Omental fat pad (tissue), 4 donors: Measurements from ENCODE around the gene KLC1. TPM values are rescaled to one million over a fixed set of nuclear protein-coding genes. Genes with fewer than 3 reads are reported as not detected.

Source experiments
- ATAC-seq: fragments of 150-250 bp; one replicate; pipeline ENCODE4 v1.9.1; 2016; ENCODE audit warnings: mild to moderate bottlenecking, moderate library complexity; ENCODE audit not compliant: low FRiP score
- DNase-seq: peaks from one replicate; pipeline ENCODE4 v3.0.0-alpha.2; 2019; ENCODE audit warnings: low spot score
- small RNA-seq: library from RNA; depleted of rRNA; stranded (forward); fragments of <200 nt; gene quantifications from one replicate; pipeline ENCODE3, GENCODE V24; 2016
- total RNA-seq, 4 donors: library from RNA; depleted of rRNA; stranded (reverse); fragments of >200 nt; gene quantifications; one replicate each; pipeline ENCODE4 v1.1.0, GENCODE V29; 2016
- TF ChIP-seq, protein P1 (sequence below), 3 donors: fragments of 450-650 bp; IDR thresholded peaks; one replicate each; pipeline ENCODE4 v1.5.1; 2016 to 2017; ENCODE audit warnings: antibody characterized with exemption in 3 of 3, mild to moderate bottlenecking in 3 of 3, moderate library complexity in 2 of 3

Gene KLC1
- total RNA-seq, 4 donors from 2014 or later: 195 to 349 (median 289) TPM

- TF ChIP-seq, protein P1, sequence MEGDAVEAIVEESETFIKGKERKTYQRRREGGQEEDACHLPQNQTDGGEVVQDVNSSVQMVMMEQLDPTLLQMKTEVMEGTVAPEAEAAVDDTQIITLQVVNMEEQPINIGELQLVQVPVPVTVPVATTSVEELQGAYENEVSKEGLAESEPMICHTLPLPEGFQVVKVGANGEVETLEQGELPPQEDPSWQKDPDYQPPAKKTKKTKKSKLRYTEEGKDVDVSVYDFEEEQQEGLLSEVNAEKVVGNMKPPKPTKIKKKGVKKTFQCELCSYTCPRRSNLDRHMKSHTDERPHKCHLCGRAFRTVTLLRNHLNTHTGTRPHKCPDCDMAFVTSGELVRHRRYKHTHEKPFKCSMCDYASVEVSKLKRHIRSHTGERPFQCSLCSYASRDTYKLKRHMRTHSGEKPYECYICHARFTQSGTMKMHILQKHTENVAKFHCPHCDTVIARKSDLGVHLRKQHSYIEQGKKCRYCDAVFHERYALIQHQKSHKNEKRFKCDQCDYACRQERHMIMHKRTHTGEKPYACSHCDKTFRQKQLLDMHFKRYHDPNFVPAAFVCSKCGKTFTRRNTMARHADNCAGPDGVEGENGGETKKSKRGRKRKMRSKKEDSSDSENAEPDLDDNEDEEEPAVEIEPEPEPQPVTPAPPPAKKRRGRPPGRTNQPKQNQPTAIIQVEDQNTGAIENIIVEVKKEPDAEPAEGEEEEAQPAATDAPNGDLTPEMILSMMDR (IDR thresholded peaks at IDR 0.05): no peak
- ATAC-seq (no peak), DNase-seq (no peak)
Observed at GRCh38 chr14:103745424-103745823, 116.4 kb downstream of the KLC1 start.

DNA sequence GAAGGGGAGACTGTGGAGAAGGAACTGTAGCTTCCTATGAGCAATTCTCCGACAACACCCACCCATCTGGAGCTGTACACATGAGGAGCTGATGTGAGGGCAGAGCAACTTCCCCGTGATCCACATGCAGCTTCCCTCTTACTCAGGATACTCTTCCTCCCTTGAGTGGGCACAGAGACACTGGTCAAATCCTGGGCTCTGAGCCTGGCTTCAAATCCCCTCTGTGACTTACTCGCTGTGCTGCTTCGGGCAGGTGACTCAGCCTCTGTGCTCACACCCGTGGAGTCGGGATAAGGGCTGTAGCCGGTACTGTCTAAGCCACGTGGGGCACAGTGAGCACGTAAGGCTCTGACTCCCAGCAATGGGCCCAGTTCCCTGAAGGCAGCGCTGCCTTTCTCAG is 117.7 kb downstream of the KLC1 start:
- TF ChIP-seq, protein P1 (IDR thresholded peaks at IDR 0.05): no peak
- no peak for DNase-seq
- no peak for ATAC-seq

GRCh38 chr14:103748534-103748857 is 119.5 kb downstream of the KLC1 start:
- TF ChIP-seq, protein P1 (IDR thresholded peaks at IDR 0.05): no peak
- ATAC-seq: no peak
- DNase-seq: no peak

- TF ChIP-seq, protein P1 (IDR thresholded peaks at IDR 0.05): no peak
- ATAC-seq: no peak
- DNase-seq: no peak
Observed at GRCh38 chr14:103749452-103749851, 120.4 kb downstream of the KLC1 start.

- DNase-seq (no peak), ATAC-seq (no peak)
- TF ChIP-seq, protein P1 (IDR thresholded peaks at IDR 0.05): no peak
Observed at GRCh38 chr14:103749860-103750259, 120.8 kb downstream of the KLC1 start.

Small RNAs within 50 kb of the gene (small RNA-seq; reads per million reads assigned to genes)
- gene RF00019: not detected

Other genes with a start within 250 kb of the KLC1 start
- gene MARK3, start 243.8 kb upstream of the KLC1 start, total RNA-seq: 100 to 1,000 TPM in 3 of 4 donors, 10 to 100 TPM in 1; 78.8 to 133 (median 121) TPM
- gene CKB, start 106.4 kb upstream of the KLC1 start, total RNA-seq: 100 to 1,000 TPM; 173 to 275 (median 217) TPM
- 10 to 100 TPM; 12.4 to 36.0 (median 15.1) TPM for gene TRMT61A, start 100.0 kb upstream of the KLC1 start, total RNA-seq
- 10 to 100 TPM; 29.2 to 51.2 (median 42.9) TPM for gene BAG5, start 66.6 kb upstream of the KLC1 start, total RNA-seq
- gene COA8, start 66.3 kb upstream of the KLC1 start, total RNA-seq: 10 to 100 TPM; 15.3 to 61.5 (median 27.5) TPM
- gene XRCC3, start 86.2 kb downstream of the KLC1 start, total RNA-seq: 1 to 10 TPM; 2.7 to 8.2 (median 4.0) TPM
- 100 to 1,000 TPM in 2 of 4 donors, 10 to 100 TPM in 2; 66.1 to 145 (median 97.1) TPM for gene ZFYVE21, start 86.6 kb downstream of the KLC1 start, total RNA-seq
- 10 to 100 TPM in 3 of 4 donors, 1 to 10 TPM in 1; 9.7 to 31.1 (median 15.0) TPM for gene PPP1R13B, start 218.4 kb downstream of the KLC1 start, total RNA-seq